K562 (cell line): ENCODE results near the gene MAP3K14. TPM values are rescaled to one million over a fixed set of nuclear protein-coding genes. Genes with fewer than 3 reads are reported as not detected.

Experiments
- BDP1 ChIP-seq: IDR thresholded peaks from 3 replicates; pipeline ENCODE4 v1.6.1; 2011; ENCODE audit not compliant: insufficient read length, insufficient read depth
- BHLHE40 ChIP-seq: IDR thresholded peaks from 2 replicates; pipeline ENCODE4 v1.6.1; 2011; ENCODE audit warnings: low read length, improper control_type of control experiment
- CAMTA2 ChIP-seq: fragments of 250-450 bp; sonication (Bioruptor Pico); conservative IDR thresholded peaks from 2 replicates; pipeline ENCODE4 v1.5.1; 2022
- CCNT2 ChIP-seq: IDR thresholded peaks from 2 replicates; pipeline ENCODE4 v1.6.1; 2011; ENCODE audit warnings: borderline replicate concordance, low read depth, mild to moderate bottlenecking, moderate library complexity, mixed read lengths, low read length; ENCODE audit not compliant: insufficient read length; ENCODE audit errors: extremely low read depth
- CHD1 ChIP-seq: fragments of 200-600 bp; sonication (generic); IDR thresholded peaks from one replicate; pipeline ENCODE4 v1.6.1; 2012; ENCODE audit warnings: mild to moderate bottlenecking, moderate library complexity, low read length, inconsistent platforms
- FOXK2 ChIP-seq, 2 experiments: fragments of 450-650 bp; IDR thresholded peaks in 1 of 2; conservative IDR thresholded peaks in 1 of 2; 2 replicates each; pipeline ENCODE4 v1.6.1; 2016; ENCODE audit warnings: low read depth in 2 of 2, mild to moderate bottlenecking in 1 of 2
- HDAC8 ChIP-seq: fragments of 450-650 bp; IDR thresholded peaks from 2 replicates; pipeline ENCODE4 v1.6.1; 2016; ENCODE audit warnings: mild to moderate bottlenecking, missing genetic modification characterization, moderate library complexity, missing compliant biosample characterization
- HNRNPL ChIP-seq: fragments of 200-400 bp; formaldehyde crosslinking; IDR thresholded peaks from 2 replicates; pipeline ENCODE4 v1.6.1; 2017; ENCODE audit warnings: low read depth, mild to moderate bottlenecking, low read length
- HSF4 ChIP-seq: fragments of 250-450 bp; sonication (Bioruptor Pico); IDR thresholded peaks from 2 replicates; pipeline ENCODE4 v2.1.2; 2022; ENCODE audit warnings: mild to moderate bottlenecking, moderate library complexity, borderline replicate concordance
- KDM4B ChIP-seq, 2 experiments: fragments of 450-650 bp in 1 of 2; sonication (generic) in 1 of 2; IDR thresholded peaks; 2 replicates each; pipeline ENCODE4 v1.6.1; 2016 to 2017; ENCODE audit warnings: borderline replicate concordance in 2 of 2, antibody characterized with exemption in 1 of 2, low read depth in 1 of 2, mild to moderate bottlenecking in 1 of 2
- MIER1 ChIP-seq: fragments of 450-650 bp; IDR thresholded peaks from 2 replicates; pipeline ENCODE4 v1.6.1; 2016; ENCODE audit warnings: antibody characterized with exemption, mild to moderate bottlenecking, low read depth
- NBN ChIP-seq: fragments of 450-650 bp; IDR thresholded peaks from 2 replicates; pipeline ENCODE4 v1.6.1; 2016; ENCODE audit warnings: low read depth, mild to moderate bottlenecking
- OTX1 ChIP-seq: fragments of 450-650 bp; formaldehyde crosslinking; IDR thresholded peaks from 2 replicates; pipeline ENCODE4 v1.4.0; 2022; ENCODE audit warnings: mild to moderate bottlenecking
- PRPF4 ChIP-seq: fragments of 200-400 bp; formaldehyde crosslinking; IDR thresholded peaks from one replicate; pipeline ENCODE4 v1.6.1; 2017; ENCODE audit warnings: low read length, low read depth, mild to moderate bottlenecking; ENCODE audit not compliant: insufficient read depth, poor library complexity, severe bottlenecking
- TAF15 ChIP-seq: fragments of 200-400 bp; formaldehyde crosslinking; IDR thresholded peaks from 2 replicates; pipeline ENCODE4 v1.6.1; 2017; ENCODE audit warnings: mild to moderate bottlenecking, low read depth, low read length, moderate library complexity
- TSC22D4 ChIP-seq: fragments of 450-650 bp; IDR thresholded peaks from 2 replicates; pipeline ENCODE4 v1.6.1; 2016; ENCODE audit warnings: missing genetic modification characterization, missing biosample characterization, control low read depth
- ZFPM2 ChIP-seq: fragments of 250-450 bp; sonication (Bioruptor Pico); IDR thresholded peaks from 2 replicates; pipeline ENCODE4 v1.5.1; 2022; ENCODE audit warnings: mild to moderate bottlenecking
- ZNF274 ChIP-seq: IDR thresholded peaks from 2 replicates; pipeline ENCODE4 v1.6.1; 2011; ENCODE audit warnings: low read depth, mild to moderate bottlenecking, low read length, moderate library complexity, borderline replicate concordance
- ZNF347 ChIP-seq: fragments of 450-650 bp; formaldehyde crosslinking; IDR thresholded peaks from 2 replicates; pipeline ENCODE4 v1.4.0; 2020; ENCODE audit warnings: low read depth, mild to moderate bottlenecking, moderate library complexity
- ZNF644 ChIP-seq: fragments of 200-800 bp; sonication (Bioruptor generic); IDR thresholded peaks from 2 replicates; pipeline ENCODE4 v1.6.1; 2016; ENCODE audit warnings: low read depth, missing genetic modification characterization, missing compliant biosample characterization
- ZNF780A ChIP-seq: fragments of 250-450 bp; sonication (Bioruptor Pico); IDR thresholded peaks from 2 replicates; pipeline ENCODE4 v1.5.0; 2021; ENCODE audit warnings: mild to moderate bottlenecking
- polyA plus RNA-seq, 8 experiments: library from polyadenylated mRNA; depleted of rRNA in 4 of 8; stranded (reverse) in 5 of 8; unstranded in 3 of 8; fragments of >200 nt; fragmentation: Nextera tagmentation in 2 of 8; fragmentation: Illumina TruSeq in 1 of 8; extraction: Ambion mirVana in 2 of 8; extraction: Trizol in 1 of 8; gene quantifications; 2 replicates each; pipeline versions ENCODE4 v1.2.1 to v1.2.3, GENCODE V29; 2011 to 2014; ENCODE audit warnings: inconsistent platforms in 1 of 8, missing spikeins in 1 of 8
- total RNA-seq, 7 experiments: library from RNA; depleted of rRNA in 6 of 7; stranded (reverse); fragments of >200 nt in 6 of 7; fragmentation: Illumina TruSeq in 2 of 7; extraction: Trizol in 2 of 7; gene quantifications; 2 replicates each; pipeline versions ENCODE4 v1.2.1 to v1.2.3, GENCODE V29; 2011 to 2021; ENCODE audit warnings: low replicate concordance in 1 of 7
- TF ChIP-seq, protein P1 (sequence below): fragments of 450-650 bp; formaldehyde crosslinking; conservative IDR thresholded peaks from 2 replicates; pipeline ENCODE4 v1.4.0; 2022; ENCODE audit warnings: mild to moderate bottlenecking, missing genetic modification characterization
- TF ChIP-seq, protein P2 (sequence below): fragments of 250-450 bp; sonication (Bioruptor Pico); IDR thresholded peaks from 2 replicates; pipeline ENCODE4 v1.9.0; 2021; ENCODE audit warnings: mild to moderate bottlenecking
- TF ChIP-seq, protein P3 (sequence below): fragments of 450-650 bp; formaldehyde crosslinking; IDR thresholded peaks from 2 replicates; pipeline ENCODE4 v1.4.0; 2020; ENCODE audit warnings: mild to moderate bottlenecking
- TF ChIP-seq, protein P4 (sequence below): fragments of 250-450 bp; sonication (Bioruptor Pico); IDR thresholded peaks from 2 replicates; pipeline ENCODE4 v1.4.0; 2020; ENCODE audit warnings: mild to moderate bottlenecking, moderate library complexity

The MAP3K14 gene
- total and polyA plus RNA-seq, 9 of the 15 experiments (the other 6 are each of a cell fraction or from before 2014, with no cell fraction given) = 0.45 to 8.7 (median 3.2) TPM

DNA sequence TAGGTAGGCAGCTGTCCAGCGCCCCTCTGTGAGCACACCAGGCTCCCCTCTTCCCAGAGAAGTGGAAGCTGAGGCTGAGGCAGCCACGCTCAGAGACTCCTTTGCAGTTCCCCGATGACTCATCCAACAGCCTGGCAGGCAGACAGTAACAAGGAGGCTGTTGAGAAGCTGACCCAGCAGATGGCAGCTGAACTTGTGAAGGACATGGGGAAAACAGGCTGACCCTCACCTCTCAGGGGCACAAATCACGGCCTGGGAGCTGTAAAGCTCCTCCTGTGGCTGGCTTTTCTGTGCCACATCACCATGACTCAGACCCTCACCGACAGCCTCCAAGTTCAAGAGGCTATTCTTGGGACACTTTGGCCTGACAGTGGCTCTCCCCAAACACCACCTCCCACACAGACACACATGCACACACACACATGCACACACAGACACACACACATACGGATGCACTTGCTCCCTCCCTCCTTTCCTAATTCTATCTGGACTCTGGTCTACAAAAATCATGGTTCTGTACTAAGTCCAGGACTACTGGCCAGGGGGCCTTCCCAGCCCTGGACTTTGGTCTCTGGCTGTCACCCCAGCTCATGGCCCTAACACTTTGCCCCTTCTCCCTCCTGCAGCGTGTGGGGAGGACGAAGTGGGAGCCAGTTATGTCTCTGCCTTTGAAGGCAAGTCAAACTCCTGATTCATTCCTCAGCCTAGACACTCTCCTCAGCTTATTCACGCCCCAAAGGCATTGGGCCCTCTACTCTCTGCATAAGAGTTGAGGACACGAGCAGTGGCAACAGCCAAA, 23.2 kb downstream of the MAP3K14 start (continued):
- TF ChIP-seq, protein P1, sequence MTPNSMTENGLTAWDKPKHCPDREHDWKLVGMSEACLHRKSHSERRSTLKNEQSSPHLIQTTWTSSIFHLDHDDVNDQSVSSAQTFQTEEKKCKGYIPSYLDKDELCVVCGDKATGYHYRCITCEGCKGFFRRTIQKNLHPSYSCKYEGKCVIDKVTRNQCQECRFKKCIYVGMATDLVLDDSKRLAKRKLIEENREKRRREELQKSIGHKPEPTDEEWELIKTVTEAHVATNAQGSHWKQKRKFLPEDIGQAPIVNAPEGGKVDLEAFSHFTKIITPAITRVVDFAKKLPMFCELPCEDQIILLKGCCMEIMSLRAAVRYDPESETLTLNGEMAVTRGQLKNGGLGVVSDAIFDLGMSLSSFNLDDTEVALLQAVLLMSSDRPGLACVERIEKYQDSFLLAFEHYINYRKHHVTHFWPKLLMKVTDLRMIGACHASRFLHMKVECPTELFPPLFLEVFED (CRISPR knock-in tag) = no peak
- TF ChIP-seq HSF4 (CRISPR knock-in tag) (no peak), CAMTA2 (CRISPR knock-in tag) (no peak), MIER1 (no peak), BHLHE40 (0 out of 2 replicates have a peak, but pooled peaks have one; percentile 6), FOXK2 (conservative IDR thresholded peaks at IDR 0.05 in 1 of 2, IDR thresholded peaks at IDR 0.05 in 1 of 2; ENCODE audit: low read depth in 2 of 2) (no peak), ZNF780A (CRISPR knock-in tag) (no peak), CHD1 (no peak), KDM4B (IDR thresholded peaks at IDR 0.05; ENCODE audit: borderline replicate concordance in 2 of 2, low read depth in 1 of 2) (no peak), CCNT2 (no peak), HDAC8 (tag) (no peak), ZFPM2 (CRISPR knock-in tag) (no peak), TAF15 (no peak), NBN (no peak), ZNF274 (no peak), OTX1 (no peak), PRPF4 (no peak), HNRNPL (no peak), ZNF347 (CRISPR knock-in tag) (no peak), ZNF644 (tag) (no peak), BDP1 (no peak), TSC22D4 (no peak)
- TF ChIP-seq, protein P2, sequence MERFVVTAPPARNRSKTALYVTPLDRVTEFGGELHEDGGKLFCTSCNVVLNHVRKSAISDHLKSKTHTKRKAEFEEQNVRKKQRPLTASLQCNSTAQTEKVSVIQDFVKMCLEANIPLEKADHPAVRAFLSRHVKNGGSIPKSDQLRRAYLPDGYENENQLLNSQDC = no peak
- TF ChIP-seq, protein P3, sequence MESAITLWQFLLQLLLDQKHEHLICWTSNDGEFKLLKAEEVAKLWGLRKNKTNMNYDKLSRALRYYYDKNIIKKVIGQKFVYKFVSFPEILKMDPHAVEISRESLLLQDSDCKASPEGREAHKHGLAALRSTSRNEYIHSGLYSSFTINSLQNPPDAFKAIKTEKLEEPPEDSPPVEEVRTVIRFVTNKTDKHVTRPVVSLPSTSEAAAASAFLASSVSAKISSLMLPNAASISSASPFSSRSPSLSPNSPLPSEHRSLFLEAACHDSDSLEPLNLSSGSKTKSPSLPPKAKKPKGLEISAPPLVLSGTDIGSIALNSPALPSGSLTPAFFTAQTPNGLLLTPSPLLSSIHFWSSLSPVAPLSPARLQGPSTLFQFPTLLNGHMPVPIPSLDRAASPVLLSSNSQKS = no peak
- TF ChIP-seq, protein P4, sequence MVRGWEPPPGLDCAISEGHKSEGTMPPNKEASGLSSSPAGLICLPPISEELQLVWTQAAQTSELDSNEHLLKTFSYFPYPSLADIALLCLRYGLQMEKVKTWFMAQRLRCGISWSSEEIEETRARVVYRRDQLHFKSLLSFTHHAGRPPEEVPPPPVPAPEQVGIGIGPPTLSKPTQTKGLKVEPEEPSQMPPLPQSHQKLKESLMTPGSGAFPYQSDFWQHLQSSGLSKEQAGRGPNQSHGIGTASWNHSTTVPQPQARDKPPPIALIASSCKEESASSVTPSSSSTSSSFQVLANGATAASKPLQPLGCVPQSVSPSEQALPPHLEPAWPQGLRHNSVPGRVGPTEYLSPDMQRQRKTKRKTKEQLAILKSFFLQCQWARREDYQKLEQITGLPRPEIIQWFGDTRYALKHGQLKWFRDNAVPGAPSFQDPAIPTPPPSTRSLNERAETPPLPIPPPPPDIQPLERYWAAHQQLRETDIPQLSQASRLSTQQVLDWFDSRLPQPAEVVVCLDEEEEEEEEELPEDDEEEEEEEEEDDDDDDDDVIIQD (CRISPR knock-in tag) = no peak
